ENCODE data around the gene FBXO38.
"Not testable (repeated sequence)": the region's sequence is repeated elsewhere in the genome, so short reads cannot be mapped to it uniquely, and the experiment has no call there.

The FBXO38 gene

GRCh38 chr5:148459669-148460068 lies 75.9 kb downstream of the FBXO38 start:
- no peak for DNase-seq (ENCODE audit: low read depth, low spot score)
- ChIA-PET CTCF (no interaction called here), POLR2A (no interaction called here)
- no peak overlapping the region for H3K4me3 ChIP-seq (ENCODE audit: low read depth, low read length)
- no peak for TF ChIP-seq CTCF (IDR thresholded peaks at IDR 0.05; ENCODE audit: insufficient read depth, low read length, missing control alignments)

GRCh38 chr5:148465381-148466235 lies 81.8 kb downstream of the FBXO38 start:
- CTCF ChIA-PET: interaction anchor here (1.7 kb wide), 1 partner anchor 20 kb away, joined by 4 read pairs; no protein-coding TSS in a partner anchor
- no peak for DNase-seq (ENCODE audit: low read depth, low spot score)
- H3K4me3 ChIP-seq (ENCODE audit: low read depth, low read length): no peak overlapping the region
- POLR2A ChIA-PET: no interaction called here
- no peak for TF ChIP-seq CTCF (IDR thresholded peaks at IDR 0.05; ENCODE audit: insufficient read depth, low read length, missing control alignments)

GRCh38 chr5:148466236-148466580 lies 82.5 kb downstream of the FBXO38 start:
- ChIA-PET POLR2A (no interaction called here), CTCF (interaction anchor here (1.7 kb wide), 1 partner anchor 21 kb away, joined by 4 read pairs; no protein-coding TSS in a partner anchor)
- H3K4me3 ChIP-seq (ENCODE audit: low read depth, low read length): no peak overlapping the region
- TF ChIP-seq CTCF (IDR thresholded peaks at IDR 0.05; ENCODE audit: insufficient read depth, low read length, missing control alignments): no peak
- no peak for DNase-seq (ENCODE audit: low read depth, low spot score)

- DNase-seq (ENCODE audit: low read depth, low spot score): no peak
- no peak overlapping the region for H3K4me3 ChIP-seq (ENCODE audit: low read depth, low read length)
- POLR2A ChIA-PET: no interaction called here
- no peak for TF ChIP-seq CTCF (IDR thresholded peaks at IDR 0.05; ENCODE audit: insufficient read depth, low read length, missing control alignments)
- CTCF ChIA-PET: interaction anchor here (0.9 kb wide), 1 partner anchor 14 kb away, joined by 3 read pairs; no protein-coding TSS in a partner anchor
Observed at GRCh38 chr5:148467958-148468357, 84.2 kb downstream of the FBXO38 start.

- H3K4me3 ChIP-seq (ENCODE audit: low read depth, low read length); DNase-seq (ENCODE audit: low read depth, low spot score); POLR2A ChIA-PET: not testable (repeated sequence)
- CTCF ChIA-PET: interaction anchor here (0.9 to 2.3 kb wide), 2 partner anchors 14 kb away, joined by 3 to 17 read pairs; no protein-coding TSS in a partner anchor
Observed at GRCh38 chr5:148468746-148469145, 85.0 kb downstream of the FBXO38 start.

- no peak overlapping the region for H3K4me3 ChIP-seq (ENCODE audit: low read depth, low read length)
- peak; percentile 4 for DNase-seq (ENCODE audit: low read depth, low spot score)
- no peak for TF ChIP-seq CTCF (IDR thresholded peaks at IDR 0.05; ENCODE audit: insufficient read depth, low read length, missing control alignments)
- CTCF ChIA-PET: interaction anchor here (2.3 kb wide), 1 partner anchor 13 kb away, joined by 17 read pairs; no protein-coding TSS in a partner anchor
- POLR2A ChIA-PET: no interaction called here
Observed at GRCh38 chr5:148469501-148469935, 85.8 kb downstream of the FBXO38 start.
